Measurements from ENCODE around the gene CCM2.

GRCh38 chr7:45112648-45113047, 112.6 kb downstream of the CCM2 start:
- TF ChIP-seq POLR2AphosphoS5 (IDR thresholded peaks at IDR 0.05) (no peak), CTCF (IDR thresholded peaks at IDR 0.05) (no peak), POLR2A (IDR thresholded peaks at IDR 0.05) (no peak), EP300 (IDR thresholded peaks at IDR 0.05) (no peak)
